Activated CD4-positive, alpha-beta T cell treated with anti-CD3 and anti-CD28 coated beads for 1 hour (primary cell): ENCODE data around the gene TNFSF13B.
A peak's percentile ranks its signal among the peaks of the same experiment; 100 is the strongest.
"Not testable (repeated sequence)": the region's sequence is repeated elsewhere in the genome, so short reads cannot be mapped to it uniquely, and the experiment has no call there.

ENCODE experiments used
- DNase-seq: peaks from one replicate; pipeline ENCODE4 v3.0.0-alpha.2; 2020

TNFSF13B gene, protein sequence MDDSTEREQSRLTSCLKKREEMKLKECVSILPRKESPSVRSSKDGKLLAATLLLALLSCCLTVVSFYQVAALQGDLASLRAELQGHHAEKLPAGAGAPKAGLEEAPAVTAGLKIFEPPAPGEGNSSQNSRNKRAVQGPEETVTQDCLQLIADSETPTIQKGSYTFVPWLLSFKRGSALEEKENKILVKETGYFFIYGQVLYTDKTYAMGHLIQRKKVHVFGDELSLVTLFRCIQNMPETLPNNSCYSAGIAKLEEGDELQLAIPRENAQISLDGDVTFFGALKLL

GRCh38 chr13:108269601-108270328 is at the start of gene TNFSF13B:
Gene TNFSF13B (plus strand): TSS chr13:108269718. CDS start chr13:108269896, 178 bp downstream.
- peak; percentile 15 for DNase-seq

DNA sequence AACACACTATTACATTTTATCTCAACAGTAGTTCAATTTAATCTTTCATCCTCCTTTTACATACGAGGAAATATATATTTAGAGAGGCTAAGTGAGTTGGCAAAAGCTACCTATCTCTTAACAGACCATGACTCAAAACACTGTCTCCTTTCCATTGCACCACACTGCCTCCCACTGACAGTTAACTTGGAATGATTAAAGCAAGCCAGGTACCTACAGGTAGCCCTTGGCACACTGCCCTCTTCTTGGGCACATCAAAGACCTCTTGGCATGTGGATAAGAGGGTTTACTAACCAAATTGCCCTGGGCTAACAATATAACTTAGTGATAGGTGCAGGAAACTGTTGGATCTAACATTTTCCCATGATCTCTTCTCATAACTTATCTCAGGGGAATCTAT is 49.5 kb upstream of the TNFSF13B start:
- no peak for DNase-seq

- no peak for DNase-seq
Observed at GRCh38 chr13:108223687-108224503, 45.6 kb upstream of the TNFSF13B start.

GRCh38 chr13:108225440-108225839 is 44.1 kb upstream of the TNFSF13B start:
- no peak for DNase-seq

GRCh38 chr13:108226184-108226583 is 43.3 kb upstream of the TNFSF13B start:
- DNase-seq = no peak

DNA sequence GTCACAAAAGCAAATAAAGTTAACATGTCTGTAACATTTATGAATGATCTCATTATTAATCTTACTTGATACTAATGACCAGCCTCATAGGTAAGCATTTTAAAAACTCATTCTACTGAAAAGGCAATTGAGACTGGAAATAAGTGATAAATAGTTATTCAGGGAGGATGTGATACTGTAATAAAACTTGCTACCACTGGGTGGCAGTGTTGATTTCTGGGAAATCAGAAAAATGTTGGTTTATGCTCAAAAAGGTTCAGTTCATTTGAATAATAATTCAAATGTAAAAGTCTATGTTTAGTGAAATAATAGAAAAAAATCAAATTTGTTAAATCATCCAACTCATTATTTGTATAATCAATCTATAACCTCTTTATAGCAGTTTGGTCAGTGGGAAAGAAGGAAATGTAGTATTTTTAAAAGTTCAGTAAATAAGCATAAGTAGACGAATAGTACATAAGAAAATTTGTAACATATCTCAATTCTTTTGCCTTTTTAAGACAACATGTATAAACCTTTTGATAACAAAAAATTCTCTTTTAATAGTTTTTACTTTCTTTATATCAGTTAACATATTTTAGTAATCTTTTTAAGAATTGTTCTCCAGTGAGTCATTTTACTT is 41.8 kb upstream of the TNFSF13B start:
- DNase-seq = no peak

GRCh38 chr13:108230377-108230776 is 39.1 kb upstream of the TNFSF13B start:
- DNase-seq = no peak

DNA sequence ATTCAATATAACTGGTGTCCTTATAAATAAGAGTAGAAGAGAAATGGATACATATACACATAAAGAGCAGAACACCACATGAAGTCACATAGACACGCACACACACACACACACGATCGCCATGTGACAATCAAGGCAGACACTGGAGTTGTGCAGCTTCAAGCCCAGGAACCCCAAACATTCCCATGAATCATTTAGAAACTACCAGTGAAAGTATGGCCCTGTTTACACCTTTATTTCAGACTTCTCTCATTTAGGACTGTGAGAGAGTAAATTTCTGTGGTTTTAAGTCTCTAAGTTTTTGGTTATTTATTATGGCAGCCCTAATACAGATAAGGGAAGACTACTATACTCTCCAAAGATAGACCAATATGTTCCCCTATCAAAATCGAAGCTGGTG is 20.4 kb upstream of the TNFSF13B start:
- DNase-seq = no peak

GRCh38 chr13:108257248-108257647 is 12.3 kb upstream of the TNFSF13B start:
- no peak for DNase-seq

DNA sequence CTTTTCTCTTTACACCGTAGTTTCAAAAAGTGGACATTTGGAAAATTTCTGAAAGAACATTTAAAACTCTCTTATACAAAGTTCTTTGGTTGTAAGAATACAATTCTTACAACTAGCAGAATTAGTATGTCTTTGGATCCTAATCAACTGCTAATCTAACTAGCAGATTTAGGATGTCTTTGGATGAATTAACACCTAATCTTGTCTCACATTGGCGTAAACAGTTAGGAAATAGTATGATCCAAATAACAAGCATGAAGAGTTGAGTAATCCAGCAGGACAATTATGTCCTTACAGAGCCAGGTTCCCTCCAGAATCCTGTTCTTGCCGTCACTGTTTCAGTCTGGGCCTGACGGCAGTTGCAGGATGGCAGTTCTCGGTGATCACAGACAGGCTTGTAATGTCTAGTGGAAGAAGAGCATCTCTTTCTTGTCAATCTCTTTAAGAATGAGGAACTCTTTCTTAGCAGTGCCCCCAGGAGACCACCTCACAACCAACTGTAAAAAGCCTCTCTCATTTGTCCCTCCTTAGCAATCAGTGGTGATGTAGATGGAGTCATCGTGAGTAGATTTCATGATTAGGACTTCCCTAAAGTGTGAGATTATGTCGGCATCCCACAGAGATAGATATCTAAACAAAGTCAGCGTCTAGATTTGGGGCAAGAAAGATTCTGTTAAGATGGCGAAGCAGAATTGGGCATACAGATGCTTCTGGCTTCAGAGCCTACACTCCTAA is 5.7 kb upstream of the TNFSF13B start:
- DNase-seq = no peak

GRCh38 chr13:108266321-108266990 is 3.1 kb upstream of the TNFSF13B start:
- no peak for DNase-seq

- no peak for DNase-seq
Observed at GRCh38 chr13:108267347-108267746, 2.2 kb upstream of the TNFSF13B start.

DNA sequence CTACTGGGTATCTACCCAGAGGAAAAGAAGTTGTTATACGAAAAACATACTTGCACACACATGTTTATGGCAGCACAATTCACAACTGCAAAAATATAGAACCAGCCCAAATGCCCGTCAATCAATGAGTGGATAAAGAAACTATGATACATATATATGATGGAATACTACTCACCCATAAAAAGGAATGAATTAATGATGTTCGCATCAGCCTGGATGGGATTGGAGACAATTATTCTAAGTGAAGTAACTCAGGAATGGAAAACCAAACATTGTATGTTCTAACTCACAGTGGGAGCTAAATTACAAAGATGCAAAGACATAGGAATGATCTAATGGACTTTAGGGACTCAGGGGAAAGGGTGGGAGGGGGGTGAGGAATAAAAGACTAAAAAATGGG is 1.7 kb upstream of the TNFSF13B start:
- DNase-seq = not testable (repeated sequence)

GRCh38 chr13:108268466-108269112 is 929 bp upstream of the TNFSF13B start:
- no peak for DNase-seq

DNA sequence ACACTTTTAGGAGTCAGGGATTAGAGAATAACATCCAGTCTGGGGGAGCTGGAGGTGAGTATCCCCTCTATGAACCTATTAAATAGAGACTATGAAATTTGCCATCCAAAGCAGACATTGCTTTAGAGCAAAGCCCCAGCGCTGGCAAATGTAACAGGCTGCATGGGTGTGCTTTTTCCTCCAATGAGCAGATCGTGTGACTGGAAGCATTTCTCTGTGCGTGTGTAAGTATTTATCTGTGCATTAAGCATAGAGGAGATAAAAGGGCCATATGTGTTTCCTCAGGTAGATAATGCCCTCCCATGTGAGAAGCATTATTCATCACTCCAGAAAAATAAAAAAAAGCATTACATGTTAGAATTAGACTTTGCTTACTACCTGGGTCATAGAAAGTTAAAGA is 924 bp downstream of the TNFSF13B start:
- DNase-seq = no peak

- no peak for DNase-seq
Observed at GRCh38 chr13:108272333-108272732, 2.8 kb downstream of the TNFSF13B start.

DNA sequence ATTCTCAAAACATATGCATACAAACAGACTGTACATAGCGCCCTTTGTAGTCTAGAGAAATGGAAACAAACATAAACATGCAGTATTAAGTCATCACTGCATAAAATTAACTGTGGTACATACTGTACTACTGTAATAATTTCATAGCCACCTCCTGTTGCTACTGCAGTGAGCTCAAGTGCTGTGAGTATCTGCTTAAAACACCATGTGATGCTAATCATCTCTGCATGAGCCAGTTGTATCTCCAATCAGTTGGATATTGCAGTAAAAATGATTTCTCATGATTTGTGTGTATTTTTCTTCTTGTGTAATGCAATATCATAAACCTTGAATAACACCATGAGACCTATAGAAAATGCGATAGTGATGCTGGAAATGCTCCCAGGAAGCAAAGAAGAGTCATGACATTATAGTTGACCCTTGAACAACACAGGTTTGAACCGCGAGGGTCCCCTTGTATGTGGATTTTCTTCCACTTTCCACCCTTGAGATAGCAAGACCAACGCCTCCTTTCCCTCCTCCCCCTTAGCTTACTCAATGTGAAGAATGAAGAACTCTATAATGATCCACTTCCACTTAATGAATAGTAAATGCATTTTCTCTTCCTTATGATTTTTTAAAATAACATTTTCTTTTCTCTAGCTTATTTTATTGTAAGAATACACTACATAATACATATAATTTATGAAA is 4.1 kb downstream of the TNFSF13B start:
- no peak for DNase-seq

DNA sequence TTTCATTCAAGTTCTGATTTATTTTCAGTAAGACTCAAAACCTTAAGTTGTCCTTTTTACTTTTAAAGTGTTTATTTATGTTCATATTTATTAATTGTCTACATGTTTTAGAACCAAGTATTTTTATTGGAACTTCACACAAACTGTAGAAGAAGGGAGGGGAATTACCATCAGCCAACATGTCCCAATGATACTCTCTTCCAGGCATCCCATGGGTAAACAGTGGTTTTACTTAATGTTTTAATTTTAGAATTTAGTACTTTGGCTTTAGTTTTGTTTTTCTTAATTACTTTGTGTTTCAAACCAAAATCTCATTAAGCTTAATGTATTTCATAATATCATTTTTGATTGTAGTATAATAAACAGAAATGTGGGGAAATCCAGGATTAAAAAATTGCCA is 5.2 kb downstream of the TNFSF13B start:
- DNase-seq = no peak

- no peak for DNase-seq
Observed at GRCh38 chr13:108276060-108276459, 6.5 kb downstream of the TNFSF13B start.

- DNase-seq = no peak
Observed at GRCh38 chr13:108278466-108278865, 8.9 kb downstream of the TNFSF13B start.

DNA sequence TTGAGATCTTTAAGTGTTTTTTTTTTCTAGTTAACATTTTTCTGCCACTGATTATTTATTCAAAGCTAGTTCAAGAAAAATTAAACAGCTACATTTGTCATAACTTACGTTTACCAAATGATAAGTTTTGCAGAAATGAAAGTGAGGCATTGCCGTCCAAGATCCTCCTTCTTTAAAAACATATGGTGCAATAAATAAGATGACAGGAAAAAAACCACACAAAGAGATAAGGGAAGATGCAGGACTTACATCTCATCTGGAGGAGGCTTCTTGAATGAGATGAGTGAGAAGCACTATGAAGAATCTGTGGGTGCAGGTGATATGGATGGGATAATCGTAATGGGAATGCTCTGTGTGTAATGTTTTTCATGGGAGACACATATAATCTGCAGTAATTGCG is 12.4 kb downstream of the TNFSF13B start:
- DNase-seq = no peak
